ENCODE measurements around the gene UAP1L1.

Gene UAP1L1

DNA sequence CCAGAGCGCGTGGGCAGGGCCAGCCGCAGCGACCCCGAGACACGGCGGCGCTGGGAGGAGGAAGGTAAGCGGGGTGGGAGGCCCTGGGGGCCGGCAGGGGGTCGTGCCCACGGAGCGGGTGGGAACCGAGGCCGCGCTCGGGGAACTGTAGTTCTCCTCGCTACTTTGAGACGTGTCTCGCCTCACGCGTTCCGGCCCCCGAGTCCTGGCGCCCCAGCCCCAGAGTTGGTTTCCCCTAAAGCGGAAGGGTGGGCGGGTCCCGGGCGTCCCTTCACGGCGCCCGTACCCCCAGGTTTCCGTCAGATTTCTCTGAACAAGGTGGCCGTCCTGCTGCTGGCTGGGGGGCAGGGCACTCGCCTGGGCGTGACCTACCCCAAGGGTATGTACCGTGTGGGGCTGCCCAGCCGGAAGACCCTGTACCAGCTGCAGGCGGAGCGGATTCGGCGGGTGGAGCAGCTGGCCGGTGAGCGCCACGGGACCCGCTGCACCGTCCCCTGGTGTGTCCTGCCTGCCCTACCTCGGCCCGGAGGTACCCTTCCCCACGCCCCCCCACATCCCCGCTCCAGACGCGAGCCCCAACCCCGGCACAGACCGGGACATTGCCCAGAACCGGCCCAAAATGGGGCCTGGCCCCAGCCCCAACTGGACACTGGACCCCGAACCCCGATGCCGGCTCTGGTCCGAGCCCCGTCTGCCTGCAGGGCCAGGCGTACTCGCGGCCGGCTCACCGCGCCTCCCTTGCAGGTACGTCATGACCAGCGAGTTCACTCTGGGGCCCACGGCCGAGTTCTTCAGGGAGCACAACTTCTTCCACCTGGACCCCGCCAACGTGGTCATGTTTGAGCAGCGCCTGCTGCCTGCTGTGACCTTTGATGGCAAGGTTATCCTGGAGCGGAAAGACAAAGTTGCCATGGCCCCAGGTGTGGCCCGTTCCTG is 709 bp downstream of the UAP1L1 start:
- DNase-seq: peak; percentile 52

DNA sequence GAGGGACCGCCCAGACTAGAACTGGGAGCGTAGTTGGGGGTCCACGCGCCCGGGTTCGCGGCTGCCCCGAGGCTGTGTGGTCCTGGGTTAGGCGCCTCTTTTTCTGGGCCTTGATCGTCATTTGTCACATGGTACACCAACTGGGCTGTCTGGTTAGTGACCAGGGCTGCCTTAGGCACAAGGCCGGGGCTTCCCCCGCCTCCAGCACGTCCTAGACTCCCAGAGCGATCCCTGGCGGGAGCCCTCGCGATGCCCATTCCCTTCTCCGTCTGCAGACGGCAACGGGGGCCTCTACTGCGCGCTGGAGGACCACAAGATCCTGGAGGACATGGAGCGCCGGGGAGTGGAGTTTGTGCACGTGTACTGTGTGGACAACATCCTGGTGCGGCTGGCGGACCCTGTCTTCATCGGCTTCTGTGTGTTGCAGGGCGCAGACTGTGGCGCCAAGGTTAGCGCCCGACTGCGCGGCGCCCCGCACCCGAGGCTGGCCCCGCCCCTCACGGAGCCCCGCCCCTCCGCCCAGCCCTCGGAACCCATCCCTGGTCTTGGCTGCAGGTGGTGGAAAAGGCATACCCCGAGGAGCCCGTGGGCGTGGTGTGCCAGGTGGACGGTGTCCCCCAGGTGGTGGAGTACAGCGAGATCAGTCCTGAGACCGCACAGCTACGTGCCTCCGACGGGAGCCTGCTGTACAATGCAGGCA is 1.5 kb downstream of the UAP1L1 start:
- DNase-seq: no peak

DNA sequence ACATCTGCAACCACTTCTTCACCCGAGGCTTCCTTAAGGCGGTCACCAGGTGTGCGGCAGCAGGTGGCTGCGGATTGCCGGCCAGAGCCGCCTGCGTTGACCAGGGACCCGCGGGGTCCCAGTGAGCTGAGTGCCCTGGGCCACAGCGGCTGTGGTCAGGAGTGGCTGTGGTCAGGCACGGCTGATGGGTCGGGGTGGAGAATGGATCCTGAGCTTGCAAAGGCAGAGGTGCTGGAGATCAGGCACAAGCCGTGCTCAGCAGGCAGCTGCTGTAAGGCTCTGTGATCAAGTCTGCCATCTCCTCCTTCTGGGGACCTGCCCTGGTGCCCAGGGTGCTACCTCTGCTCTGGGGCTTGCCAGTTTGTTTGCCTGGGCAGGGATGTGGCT is 2.1 kb downstream of the UAP1L1 start:
- DNase-seq: no peak

DNA sequence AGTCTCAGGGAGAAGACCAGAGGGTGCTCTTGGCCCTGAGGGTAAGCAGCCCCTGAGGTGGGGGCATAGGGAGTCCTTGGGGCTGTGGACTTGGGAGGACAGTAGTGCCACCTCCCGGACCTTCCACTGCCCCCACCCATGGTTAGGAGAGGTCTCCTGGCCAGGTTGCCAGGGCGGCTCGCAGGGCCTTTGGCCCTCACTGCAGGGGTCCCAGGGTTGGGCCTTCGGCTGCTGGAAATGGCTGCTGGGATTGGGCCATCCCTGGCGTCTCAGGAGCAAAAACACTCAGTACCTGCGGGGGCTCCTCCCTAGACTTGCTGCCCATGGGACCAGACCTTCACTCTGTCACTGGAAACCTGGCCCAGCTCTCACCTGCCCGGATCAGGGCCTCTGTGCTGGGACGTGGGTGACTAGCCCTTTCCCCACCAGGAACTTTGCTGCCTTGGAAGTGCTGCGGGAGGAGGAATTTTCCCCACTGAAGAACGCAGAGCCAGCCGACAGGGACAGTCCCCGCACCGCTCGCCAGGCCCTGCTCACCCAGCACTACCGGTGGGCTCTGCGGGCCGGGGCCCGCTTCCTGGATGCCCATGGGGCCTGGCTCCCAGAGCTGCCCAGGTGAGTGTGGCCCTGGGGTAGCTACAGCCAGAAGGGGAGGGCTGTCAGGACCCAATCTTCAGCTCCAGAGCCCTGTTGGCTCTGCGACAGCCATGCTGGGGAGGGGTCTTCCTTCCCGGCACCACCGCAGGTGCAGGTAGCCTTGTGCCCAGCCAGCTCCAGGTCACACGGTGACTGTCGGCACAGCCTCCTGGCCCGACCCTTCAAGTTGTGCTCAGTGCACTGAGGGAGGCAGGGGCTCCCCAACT is 3.2 kb downstream of the UAP1L1 start:
- no peak for DNase-seq

DNA sequence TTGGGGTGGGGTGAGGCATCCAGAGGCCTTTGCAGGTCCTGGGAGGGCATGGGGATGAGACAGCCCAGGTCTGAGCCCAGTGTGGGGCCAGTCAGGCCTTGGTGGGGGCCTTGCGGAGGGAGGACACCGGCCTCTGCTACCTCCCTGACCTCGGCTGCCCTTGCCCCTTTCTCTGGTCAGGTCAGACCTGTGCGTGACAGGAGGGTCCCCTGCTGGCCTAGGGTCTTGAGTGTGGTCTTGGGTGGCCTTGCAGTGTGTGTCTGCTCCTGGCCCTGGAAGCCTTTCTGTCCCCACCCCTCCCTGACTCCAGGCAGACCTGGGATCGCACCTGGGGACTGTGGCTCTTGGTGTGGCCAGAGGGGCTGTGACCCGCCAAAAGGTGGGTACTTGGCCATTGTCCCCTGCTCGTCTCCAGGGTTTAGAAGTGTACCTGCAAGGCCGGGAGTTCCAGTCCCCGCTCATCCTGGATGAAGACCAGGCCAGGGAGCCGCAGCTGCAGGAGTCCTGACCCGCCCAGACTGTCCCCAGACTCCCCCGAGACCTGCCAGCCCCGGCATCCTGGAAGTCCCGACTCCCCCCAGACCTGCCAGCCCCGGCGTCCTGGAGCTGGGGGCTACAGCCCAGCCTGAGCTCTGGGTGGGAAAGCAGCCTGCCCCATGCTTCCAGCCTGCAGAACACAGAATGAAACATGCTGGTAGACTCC is 5.1 kb downstream of the UAP1L1 start:
- DNase-seq: no peak

DNA sequence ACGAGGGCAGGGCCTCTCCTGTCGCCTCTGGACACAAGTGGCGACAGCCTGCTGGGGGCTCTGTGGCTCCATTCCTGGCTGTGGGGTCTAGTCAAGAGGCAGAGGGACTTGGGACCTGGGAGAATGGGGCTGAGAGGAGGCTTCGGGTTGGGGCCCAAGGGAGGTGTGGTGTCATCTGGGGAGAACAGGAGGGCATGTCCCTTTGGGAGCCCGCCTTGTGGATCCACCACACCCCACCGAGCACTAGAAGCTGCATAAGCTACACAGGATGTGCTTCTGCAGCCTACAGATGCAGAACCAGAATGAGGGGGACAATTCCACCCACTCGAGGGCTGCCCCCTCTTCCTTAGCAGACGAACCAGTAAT is 5.6 kb downstream of the UAP1L1 start:
- no peak for DNase-seq

DNA sequence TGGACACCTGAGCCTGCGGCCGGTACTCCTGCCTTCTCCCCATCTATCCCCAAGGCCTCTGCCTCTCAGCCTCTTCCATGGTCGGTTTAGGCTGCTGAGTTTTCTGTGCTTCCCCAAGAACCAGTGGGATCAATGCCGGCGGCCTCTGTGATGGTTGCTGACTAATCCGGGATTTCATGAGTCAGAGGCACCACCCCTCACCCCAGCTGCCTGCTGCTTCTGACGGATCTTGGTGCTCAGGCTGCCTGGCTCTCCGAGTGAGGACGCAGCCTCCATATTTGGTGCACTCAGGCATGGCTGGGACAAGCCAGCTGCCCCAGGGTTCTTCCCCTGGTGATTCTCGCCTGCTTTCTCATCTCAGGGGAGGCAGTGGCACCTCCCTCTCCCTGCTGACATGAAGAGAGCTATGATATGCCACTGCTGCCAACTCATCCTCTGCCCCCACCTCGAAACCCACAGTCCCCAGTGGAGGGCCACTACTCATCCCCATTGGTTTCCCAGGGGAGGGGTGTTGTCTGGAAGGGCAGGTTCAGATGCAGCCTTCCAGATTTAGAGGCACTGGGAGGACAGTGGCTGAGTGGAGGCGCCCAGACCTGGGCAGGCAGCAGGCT is 6.2 kb downstream of the UAP1L1 start:
- no peak for DNase-seq

DNA sequence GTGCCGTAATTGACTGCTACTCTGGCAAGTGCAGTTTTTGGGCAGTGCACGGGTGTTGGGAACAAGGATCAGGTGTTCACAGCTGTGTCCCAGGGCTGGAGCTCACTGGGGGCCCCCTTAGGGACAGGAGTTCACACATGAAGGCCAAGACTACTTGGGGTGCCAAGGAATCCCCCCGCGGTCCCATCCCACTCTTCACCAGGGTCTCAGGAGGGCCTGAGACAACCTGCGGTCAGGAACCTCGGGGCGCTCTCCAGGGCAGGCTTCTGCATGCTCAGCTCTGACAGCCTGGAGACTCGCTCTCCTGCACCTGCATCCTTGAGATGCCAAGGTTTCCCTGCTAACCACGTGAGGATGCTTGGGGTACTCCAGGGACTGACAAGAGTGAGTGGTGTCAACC is 7.2 kb downstream of the UAP1L1 start:
- DNase-seq: no peak

DNA sequence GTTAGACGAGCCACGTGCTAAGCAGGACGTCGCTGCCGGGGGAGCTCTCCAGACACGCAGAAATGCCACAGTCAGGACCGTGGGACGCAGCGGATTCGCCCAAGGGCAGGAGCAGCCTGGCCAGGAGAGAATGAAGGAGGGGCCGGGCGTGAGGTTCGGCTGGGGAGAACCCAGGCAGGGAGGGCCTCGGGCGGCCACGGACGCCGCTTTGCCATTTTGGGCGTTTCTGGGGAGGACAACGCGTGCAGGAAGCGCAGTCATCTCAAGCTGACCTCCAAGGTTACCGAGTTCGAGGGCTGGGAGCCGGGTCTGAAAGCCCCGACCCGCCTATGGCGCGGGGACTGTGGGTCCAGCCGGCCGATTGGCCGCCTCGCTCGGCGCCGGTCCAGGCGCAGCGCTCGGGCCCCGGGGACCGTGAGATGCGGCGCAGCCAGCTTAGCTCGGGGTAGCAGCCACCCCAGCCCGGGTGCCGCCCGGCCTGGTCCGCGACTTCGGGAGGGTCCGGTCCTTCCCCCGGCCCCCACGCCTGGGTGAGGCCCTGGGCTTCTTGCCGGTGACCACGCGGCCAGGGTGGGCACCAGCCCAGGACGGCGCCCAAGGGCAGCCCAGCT is 8.7 kb downstream of the UAP1L1 start:
- DNase-seq: peak; percentile 40

DNA sequence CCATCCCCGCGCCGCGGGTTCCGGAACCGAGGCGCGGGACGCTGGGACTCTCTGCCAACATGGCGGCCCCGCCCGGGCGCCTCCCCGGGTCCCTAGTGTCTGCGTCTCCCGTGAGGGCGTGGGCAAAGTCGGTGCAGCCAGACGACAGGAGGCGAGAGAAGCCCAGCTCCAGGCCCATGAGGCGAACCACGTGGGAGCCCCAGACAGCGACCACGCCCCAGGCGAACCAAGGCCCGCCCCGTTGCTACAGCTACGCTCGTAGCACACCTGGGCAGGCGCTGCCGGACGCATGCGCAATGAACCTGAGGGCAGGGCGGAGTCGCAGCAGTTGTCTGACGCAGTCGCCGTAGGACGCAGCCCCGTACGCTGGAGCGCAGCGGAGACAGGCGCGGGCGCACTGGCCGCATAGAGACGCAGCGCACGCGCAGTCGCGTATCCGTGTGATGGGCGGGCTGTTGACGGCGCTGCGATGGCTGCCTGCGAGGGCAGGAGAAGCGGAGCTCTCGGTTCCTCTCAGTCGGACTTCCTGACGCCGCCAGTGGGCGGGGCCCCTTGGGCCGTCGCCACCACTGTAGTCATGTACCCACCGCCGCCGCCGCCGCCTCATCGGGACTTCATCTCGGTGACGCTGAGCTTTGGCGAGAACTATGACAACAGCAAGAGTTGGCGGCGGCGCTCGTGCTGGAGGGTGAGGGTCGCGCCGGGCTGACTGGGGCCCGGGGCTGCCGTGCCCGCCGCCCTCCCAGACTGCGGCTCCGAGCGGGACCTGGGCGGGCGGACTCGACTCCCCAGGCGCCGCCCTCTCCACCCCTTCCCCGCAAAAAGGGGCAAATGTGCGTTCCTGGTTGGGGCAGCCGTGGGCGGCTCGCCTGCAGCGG is 9.5 kb downstream of the UAP1L1 start, which contains the start of gene MAN1B1:
Gene MAN1B1, plus strand, starts transcription at position 455 of the 878 bp plus-strand sequence. Its CDS starts 15 bp downstream, at position 470.
- peak; percentile 100 for DNase-seq

DNA sequence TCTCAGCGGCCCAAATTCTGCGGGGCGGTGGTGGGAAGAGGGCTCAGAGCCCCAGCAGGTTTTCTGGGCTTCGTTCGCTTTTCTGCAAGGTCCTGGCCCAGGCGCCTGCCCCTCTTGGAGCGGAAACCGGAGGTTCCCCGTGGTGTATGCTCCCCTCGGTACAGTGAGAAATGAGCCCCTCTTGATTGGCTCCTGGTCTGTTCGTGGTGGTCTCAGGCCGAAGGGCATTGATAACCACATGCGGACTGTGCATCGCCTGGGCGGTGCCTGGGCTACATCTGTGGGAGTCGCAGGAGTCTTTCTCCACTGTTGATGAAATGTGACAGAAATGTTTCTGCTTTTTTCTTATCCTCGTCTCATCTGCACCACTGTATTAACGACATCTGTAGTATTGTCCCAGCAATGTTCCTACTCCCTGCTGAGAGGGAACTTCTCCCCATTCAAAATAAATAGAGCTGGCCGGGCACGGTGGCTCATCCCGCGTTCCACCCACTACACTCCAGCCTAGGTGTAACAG is 10.2 kb downstream of the UAP1L1 start:
- DNase-seq: no peak

DNA sequence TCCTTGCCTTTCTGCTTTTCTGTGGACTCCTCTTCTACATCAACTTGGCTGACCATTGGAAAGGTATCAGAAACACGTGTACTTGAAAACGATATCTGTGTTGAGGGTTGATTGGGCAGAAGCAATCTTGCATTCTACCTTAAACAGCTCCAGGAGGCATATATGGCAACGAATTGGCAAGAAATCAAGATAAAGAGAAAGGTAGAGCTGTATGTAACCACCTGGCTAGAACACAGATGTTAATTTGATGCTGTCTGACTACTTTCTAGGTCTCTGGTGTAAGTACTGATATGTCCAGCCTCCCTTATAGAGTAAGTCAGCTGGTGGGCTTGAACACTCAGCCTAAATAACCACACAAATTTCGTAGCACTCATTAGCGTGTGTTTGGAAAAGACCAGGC is 10.8 kb downstream of the UAP1L1 start:
- DNase-seq: no peak

DNA sequence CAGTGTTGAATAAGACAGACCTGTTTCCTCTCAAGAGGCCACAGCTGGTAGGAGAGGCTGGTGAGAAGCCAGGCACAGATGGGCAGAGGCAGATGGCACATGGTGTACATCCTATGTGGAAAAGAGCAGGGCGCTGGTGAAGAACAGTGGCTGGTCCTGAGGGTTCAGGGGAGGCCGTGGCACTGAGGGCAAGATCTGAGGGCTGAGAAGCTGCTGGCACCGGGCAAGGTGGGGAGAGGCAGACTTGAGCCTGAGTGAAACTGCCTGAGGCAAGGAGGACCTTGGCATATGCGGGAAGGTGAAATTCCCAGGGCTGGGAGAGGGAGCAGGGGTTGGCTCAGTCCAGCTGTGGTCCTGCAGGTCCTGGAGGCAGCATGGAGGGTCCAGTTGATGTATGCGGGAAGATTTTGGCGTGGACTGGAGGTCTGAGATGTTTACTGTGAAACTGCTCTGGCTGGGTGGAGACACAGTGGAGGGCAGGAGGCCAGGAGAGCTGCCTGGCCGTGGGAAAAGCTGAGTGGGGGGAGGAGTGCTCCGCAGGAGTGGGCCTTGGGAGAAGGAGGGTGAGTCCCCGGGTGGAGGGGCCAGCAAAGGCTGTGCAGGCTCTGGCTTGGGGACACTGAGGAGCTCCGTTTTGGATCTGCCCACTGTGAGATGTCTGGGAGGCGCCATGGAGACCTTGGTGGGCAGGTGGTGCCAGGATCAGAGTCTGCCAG is 12.1 kb downstream of the UAP1L1 start:
- DNase-seq: no peak

DNA sequence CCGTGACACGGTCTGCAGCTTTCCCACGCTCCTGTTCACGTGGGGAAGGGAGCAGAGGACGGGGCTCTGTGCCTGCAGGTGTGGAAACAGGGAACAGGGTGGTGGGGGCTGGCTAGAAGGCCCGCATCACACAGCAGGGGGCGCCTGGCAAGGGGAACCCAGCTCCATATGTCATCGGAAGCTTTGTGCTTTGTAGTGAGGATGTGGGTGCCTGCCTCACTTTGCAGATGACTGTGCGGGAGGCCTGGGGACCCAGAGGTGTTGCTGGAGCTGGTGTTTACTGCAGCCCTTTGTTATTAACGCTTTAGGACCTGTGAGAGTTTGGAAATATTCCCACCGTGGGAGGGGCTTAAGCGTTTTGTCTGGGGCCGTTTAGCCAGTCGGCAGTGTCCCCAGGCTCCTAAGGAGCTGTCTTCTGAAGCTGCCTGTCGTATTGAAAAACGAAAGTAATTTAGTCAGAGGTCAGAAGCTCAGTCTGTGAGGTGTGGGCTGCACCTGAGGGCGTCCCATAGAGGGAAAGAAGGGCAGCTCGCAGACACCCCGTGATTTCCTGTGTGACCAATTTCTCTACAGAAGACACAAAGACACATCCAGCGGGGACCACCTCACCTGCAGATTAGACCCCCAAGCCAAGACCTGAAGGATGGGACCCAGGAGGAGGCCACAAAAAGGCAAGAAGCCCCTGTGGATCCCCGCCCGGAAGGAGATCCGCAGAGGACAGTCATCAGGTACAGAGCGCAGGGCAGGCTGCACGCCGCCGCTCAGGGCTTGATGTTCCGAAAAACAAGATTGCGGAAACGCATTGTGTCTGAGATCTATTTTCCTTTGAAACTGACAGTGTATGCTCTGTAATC is 18.6 kb downstream of the UAP1L1 start:
- DNase-seq: peak; percentile 88

DNA sequence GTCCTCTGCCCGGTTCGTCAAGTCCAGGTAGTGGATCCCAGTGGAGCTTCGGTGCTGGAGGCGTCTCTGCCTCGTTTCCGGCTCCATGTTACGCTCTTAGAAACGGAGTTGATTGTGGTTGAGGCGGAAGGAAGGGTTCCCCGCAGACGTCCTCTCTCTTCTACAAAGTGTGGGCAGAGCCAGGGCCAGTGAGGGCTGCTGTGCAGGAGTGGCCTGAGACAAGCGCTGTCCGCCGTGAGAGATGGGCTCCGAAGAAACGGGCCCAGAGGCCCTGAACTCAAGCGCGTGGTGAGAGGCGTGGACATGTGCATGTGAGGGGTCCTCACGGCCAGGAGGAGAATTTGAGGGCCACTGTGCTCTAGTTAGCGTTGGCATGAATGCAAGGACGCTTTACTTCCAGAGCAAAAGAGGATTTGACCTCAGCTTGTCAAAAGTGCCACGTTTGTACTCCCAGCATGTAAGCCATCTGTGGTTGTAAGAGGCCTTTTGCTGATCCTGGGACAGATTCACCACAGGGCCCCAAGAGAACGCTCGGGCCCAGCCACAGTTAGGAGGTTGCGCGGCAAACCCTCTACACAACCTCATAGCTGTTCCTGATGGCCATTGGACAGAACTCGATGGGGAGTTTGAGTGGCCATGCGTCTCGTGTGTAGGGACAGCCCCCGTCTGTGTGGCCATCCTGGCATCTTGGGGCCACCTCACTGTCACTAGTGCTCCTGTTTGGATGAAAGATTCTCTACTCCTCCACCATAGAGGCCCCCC is 19.6 kb downstream of the UAP1L1 start:
- DNase-seq: no peak

DNA sequence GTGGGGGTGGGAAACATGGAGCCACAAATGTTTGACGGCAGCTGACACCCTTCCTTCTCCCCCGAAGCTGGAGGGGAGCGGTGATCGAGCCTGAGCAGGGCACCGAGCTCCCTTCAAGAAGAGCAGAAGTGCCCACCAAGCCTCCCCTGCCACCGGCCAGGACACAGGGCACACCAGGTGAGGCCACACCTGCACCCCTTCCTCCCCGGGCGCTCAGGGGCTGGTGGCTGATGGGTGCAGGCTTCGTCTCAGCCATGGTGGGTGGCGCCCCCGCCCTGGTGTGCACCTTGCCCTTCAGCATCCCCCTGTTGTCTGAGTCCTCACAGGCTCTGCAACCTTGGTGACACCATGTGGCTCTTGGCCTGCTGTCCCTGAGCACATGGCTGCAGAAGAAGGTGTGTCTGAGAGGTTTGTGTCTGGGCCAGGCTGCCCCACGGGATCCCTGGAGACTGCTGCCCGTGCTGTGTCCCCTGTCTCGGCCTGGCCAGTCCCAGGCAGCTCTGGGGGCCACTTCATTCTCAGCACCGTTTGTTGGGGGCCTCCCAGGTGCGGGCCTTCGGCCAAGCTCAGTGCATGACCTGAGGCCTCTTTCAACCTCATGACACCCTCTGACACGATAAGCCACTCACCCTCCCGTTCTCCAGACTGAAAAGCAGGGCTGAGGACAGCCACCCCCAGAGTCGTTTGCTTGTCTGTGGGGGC is 20.6 kb downstream of the UAP1L1 start:
- DNase-seq: no peak

DNA sequence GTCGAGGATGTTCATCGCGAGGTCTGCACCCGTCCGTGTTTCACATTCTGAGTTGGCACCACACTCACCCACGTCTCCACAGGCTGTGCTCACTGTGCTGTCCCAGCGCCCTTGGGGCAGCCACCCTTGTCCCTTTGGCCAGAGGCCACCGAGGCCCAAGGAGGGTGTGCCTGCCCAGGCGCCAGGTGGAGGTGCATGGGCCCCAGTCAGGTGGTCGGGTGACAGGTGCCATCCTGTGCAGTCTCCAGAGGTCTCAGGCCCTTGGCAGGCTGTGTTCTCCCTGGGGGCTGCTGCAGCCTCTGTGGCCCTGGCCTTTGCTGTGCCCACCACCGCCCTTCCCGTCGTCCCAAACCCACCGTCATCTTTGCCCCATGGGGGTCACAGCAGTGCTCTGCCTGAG is 21.9 kb downstream of the UAP1L1 start:
- DNase-seq: no peak

Data from CD4-positive, alpha-beta T cell treated with Interleukin-12 subunit alpha and Interleukin-12 subunit beta, for 1 hour (primary cell).